ENCODE data around the gene DCLK2.

DNA sequence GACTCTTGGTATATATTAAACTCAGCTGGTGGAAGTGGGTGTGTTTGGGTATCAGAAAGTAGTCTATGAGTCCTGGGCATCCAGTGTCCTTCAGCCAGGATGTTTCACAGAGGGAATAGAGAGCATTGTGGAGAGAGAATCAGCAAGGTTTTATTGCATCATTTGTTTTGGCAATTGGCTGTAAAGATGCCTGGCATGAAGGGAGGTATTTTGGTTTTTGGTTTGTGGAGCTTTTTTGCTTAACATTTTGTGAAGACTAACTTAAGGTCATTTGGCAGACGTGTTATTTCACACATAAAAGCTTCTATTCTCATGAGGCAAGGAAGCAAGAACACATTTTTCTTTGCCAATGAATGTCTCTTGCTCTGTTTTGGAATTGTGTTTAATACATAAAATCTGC is 71.1 kb downstream of the DCLK2 start:
- no peak for TF ChIP-seq POLR2A (IDR thresholded peaks at IDR 0.05; ENCODE audit: low read length)
- no peak for TF ChIP-seq GATA1 (IDR thresholded peaks at IDR 0.05; ENCODE audit: low read depth, low read length)

Data from erythroblast (primary cell).